ENCODE results near the gene TADA3.

DNA sequence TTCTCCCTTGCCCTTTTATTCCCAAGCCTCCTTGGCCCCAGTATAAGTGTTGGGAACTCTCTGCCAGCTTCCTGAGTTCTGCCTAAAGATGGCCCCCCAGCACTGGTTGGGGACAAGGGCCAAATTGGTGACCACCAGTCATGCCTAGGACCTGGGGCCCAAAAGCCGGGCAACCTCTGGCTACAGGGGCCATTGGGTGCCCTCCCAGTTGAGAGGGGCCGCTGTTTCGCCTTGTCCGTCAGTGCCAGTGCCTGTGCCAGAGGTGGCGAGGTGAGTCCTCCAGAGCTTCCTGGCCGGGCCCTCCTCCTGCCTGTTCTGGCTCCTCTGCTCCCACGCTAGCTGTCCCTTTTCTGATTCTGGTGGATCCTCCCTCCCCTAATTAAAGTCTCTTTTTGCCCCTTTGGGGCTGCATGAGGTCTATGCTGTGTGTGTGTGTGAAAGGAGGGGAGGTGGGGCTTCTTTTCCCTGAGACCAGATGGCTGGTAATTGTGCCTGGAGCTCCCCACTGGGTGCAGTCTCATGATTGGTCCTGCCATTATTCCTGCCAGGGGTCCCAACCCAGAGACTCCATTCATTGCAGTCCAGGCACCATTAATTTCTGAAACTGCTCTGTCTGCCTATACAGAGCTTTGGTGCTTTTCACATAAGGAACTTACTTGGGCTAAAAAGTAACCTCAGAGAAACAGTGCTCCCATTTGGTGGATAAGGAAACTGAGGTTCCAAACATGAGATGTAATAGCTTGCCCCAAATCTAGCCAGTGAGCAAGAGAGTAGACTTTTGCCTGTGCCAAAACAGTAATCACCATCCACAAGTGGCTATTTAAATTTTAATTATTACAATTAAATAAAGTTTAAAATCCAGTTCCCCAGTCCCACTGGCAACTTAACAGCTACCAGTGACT, 14.7 kb upstream of the TADA3 start:
- TF ChIP-seq REST (IDR thresholded peaks at IDR 0.05; ENCODE audit: unreplicated experiment): no peak
- TF ChIP-seq, protein P1, sequence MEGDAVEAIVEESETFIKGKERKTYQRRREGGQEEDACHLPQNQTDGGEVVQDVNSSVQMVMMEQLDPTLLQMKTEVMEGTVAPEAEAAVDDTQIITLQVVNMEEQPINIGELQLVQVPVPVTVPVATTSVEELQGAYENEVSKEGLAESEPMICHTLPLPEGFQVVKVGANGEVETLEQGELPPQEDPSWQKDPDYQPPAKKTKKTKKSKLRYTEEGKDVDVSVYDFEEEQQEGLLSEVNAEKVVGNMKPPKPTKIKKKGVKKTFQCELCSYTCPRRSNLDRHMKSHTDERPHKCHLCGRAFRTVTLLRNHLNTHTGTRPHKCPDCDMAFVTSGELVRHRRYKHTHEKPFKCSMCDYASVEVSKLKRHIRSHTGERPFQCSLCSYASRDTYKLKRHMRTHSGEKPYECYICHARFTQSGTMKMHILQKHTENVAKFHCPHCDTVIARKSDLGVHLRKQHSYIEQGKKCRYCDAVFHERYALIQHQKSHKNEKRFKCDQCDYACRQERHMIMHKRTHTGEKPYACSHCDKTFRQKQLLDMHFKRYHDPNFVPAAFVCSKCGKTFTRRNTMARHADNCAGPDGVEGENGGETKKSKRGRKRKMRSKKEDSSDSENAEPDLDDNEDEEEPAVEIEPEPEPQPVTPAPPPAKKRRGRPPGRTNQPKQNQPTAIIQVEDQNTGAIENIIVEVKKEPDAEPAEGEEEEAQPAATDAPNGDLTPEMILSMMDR (conservative IDR thresholded peaks at IDR 0.05; ENCODE audit: low read depth in 2 of 2): no peak
- TF ChIP-seq EZH2 (IDR thresholded peaks at IDR 0.05; ENCODE audit: low read depth, unreplicated experiment): no peak
- no peak for TF ChIP-seq EZH2phosphoT487 (IDR thresholded peaks at IDR 0.05; ENCODE audit: unreplicated experiment)
- TF ChIP-seq POLR2AphosphoS5 (IDR thresholded peaks at IDR 0.05; ENCODE audit: low read depth): no peak
- TF ChIP-seq JUNB (IDR thresholded peaks at IDR 0.05; ENCODE audit: unreplicated experiment): no peak
- no peak for TF ChIP-seq CREB1 (CRISPR knock-in tag; IDR thresholded peaks at IDR 0.05; ENCODE audit: low read depth)
- TF ChIP-seq, protein P2, sequence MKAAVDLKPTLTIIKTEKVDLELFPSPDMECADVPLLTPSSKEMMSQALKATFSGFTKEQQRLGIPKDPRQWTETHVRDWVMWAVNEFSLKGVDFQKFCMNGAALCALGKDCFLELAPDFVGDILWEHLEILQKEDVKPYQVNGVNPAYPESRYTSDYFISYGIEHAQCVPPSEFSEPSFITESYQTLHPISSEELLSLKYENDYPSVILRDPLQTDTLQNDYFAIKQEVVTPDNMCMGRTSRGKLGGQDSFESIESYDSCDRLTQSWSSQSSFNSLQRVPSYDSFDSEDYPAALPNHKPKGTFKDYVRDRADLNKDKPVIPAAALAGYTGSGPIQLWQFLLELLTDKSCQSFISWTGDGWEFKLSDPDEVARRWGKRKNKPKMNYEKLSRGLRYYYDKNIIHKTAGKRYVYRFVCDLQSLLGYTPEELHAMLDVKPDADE (IDR thresholded peaks at IDR 0.05): no peak
- no peak for TF ChIP-seq STAT1 (IDR thresholded peaks at IDR 0.05; ENCODE audit: unreplicated experiment)
- TF ChIP-seq ZNF331 (CRISPR knock-in tag; IDR thresholded peaks at IDR 0.05; ENCODE audit: low read depth): no peak
- no peak for TF ChIP-seq NANOG (IDR thresholded peaks at IDR 0.05; ENCODE audit: borderline replicate concordance)
- TF ChIP-seq ZNF114 (CRISPR knock-in tag; IDR thresholded peaks at IDR 0.05): no peak

Data from GM23338 (cell line).